ENCODE data around the gene LGR4. TPM values are rescaled to one million over a fixed set of nuclear protein-coding genes. Genes with fewer than 3 reads are reported as not detected.
"Not testable (repeated sequence)": the region's sequence is repeated elsewhere in the genome, so short reads cannot be mapped to it uniquely, and the experiment has no call there.

Gene LGR4
- 10 to 100 TPM; 15.5 to 39.1 (median 28.8) TPM for total RNA-seq
- 10 to 100 TPM in 1 of 2 donors, 1 to 10 TPM in 1; 7.4 to 12.3 TPM for polyA plus RNA-seq
- long read RNA-seq, donor 1, full-length matches to known transcripts: 1 of 12 reads
- long read RNA-seq, donor 1, partial matches to known transcripts: 1 of 12 reads
- long read RNA-seq, donor 1, other reads (novel, unspliced or antisense): 10 of 12 reads
- long read RNA-seq, donor 2, partial matches to known transcripts: 24 of 24 reads
- long read RNA-seq, donor 2, other reads (novel, unspliced or antisense): 0 of 24 reads
- long read RNA-seq, donor 3, full-length matches to known transcripts: 12 of 29 reads
- long read RNA-seq, donor 3, partial matches to known transcripts: 4 of 29 reads
- long read RNA-seq, donor 3, other reads (novel, unspliced or antisense): 13 of 29 reads

GRCh38 chr11:27472398-27473016 lies at the start of gene LGR4:
TSS of gene LGR4 (minus strand) at chr11:27472790. CDS start at chr11:27472302, 488 bp downstream.
- Histone ChIP-seq H3K4me3 (peak within 1 kb of the TSS; percentile 55 to 99 (median 79)), H3K4me1 (peaks cover 0 to 39% (median 20%) of the 10 kb centered on the region in 12 donors), H3K27ac (peak within 1 kb of the TSS; percentile 69 to 93 (median 90)), H3K36me3 (no peaks in the 10 kb centered on the region), H3K27me3 (no peaks in the 10 kb centered on the region), H3K9me3 (no peaks in the 10 kb centered on the region)
- peak in 1 of 2 donors; percentile 83 for TF ChIP-seq POLR2A (IDR thresholded peaks at IDR 0.05)
- no peak for TF ChIP-seq CTCF (IDR thresholded peaks at IDR 0.05)
- ATAC-seq: peak; percentile 97 to 99 (median 98)
- DNase-seq: peak; percentile 92 to 96 (median 94)
- intact Hi-C loops (cut with DNase I): loop anchor here in 8 of 10 donors (2.0 to 10.0 kb wide), 6 partner anchors 34 to 108 kb away; partner anchors contain the start of genes CCDC34 (in 3 of the 8) and LIN7C (in 1 of the 8)
- 0 to 1% (median 0%) methylated on average over 39 to 57 of the region's 57 CpGs for WGBS, 4 donors

- no peak overlapping the region for H3K4me3 ChIP-seq
- H3K9me3 ChIP-seq: peaks cover 0 to 4% (median 0%) of the 10 kb centered on the region in 12 donors
- H3K36me3 ChIP-seq: no peaks in the 10 kb centered on the region
- ATAC-seq (no peak), DNase-seq (no peak)
- intact Hi-C loops (cut with DNase I): loop anchor here in 3 of 10 donors (10.0 kb wide), 3 partner anchors 175 to 585 kb away; partner anchors contain the start of genes BDNF (in 1 of the 3), KIF18A (in 1 of the 3) and METTL15 (in 1 of the 3)
- no peaks in the 10 kb centered on the region for H3K27me3 ChIP-seq
- WGBS, 4 donors: 74 to 87% (median 83%) methylated on average over 3 of the region's 3 CpGs
- H3K27ac ChIP-seq: no peak overlapping the region
- TF ChIP-seq CTCF (IDR thresholded peaks at IDR 0.05) (no peak), POLR2A (IDR thresholded peaks at IDR 0.05) (no peak)
- peaks cover 0 to 4% (median 0%) of the 10 kb centered on the region in 12 donors for H3K4me1 ChIP-seq
Observed at GRCh38 chr11:27520226-27520625, 47.6 kb upstream of the LGR4 start.

DNA sequence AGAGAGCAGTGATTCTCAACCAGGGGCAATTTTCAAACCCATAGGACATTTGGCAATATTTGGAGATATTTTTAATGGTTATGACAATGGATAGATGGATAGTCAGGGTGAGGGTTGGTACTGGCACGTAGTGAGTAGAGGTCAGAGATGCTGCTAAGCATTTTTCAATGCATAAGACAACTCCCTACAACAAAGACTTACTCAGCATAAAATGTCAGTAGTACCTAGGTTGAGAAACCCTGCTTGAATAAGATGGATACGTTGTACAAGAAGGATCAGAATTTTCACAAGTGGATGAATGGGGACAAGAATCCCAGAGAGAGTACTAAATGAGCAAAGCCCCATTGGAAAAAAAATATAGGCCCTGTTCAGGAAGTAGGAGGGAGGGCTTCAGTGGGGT lies 45.9 kb upstream of the LGR4 start:
- Histone ChIP-seq H3K4me1 (peaks cover 0 to 16% (median 4%) of the 10 kb centered on the region in 12 donors), H3K27me3 (no peaks in the 10 kb centered on the region), H3K27ac (no peak overlapping the region), H3K36me3 (no peaks in the 10 kb centered on the region), H3K9me3 (peaks cover 0 to 10% (median 0%) of the 10 kb centered on the region in 12 donors), H3K4me3 (no peak overlapping the region)
- intact Hi-C loops (cut with DNase I): loop anchor here in 1 of 10 donors (10.0 kb wide), 1 partner anchor 126 kb away; no protein-coding TSS in a partner anchor
- ATAC-seq (no peak), DNase-seq (no peak)
- TF ChIP-seq CTCF (IDR thresholded peaks at IDR 0.05): no peak
- TF ChIP-seq POLR2A (IDR thresholded peaks at IDR 0.05): no peak
- WGBS, 4 donors: 81 to 94% (median 87%) methylated on average over 2 of the region's 2 CpGs

GRCh38 chr11:27517490-27517889 lies 44.9 kb upstream of the LGR4 start:
- not testable (repeated sequence) for H3K9me3 ChIP-seq, H3K27ac ChIP-seq, ATAC-seq, H3K27me3 ChIP-seq, H3K4me3 ChIP-seq, H3K36me3 ChIP-seq, DNase-seq
- intact Hi-C loops (cut with DNase I): loop anchor here in 1 of 10 donors (10.0 kb wide), 1 partner anchor 127 kb away; no protein-coding TSS in a partner anchor
- H3K4me1 ChIP-seq: peaks cover 0 to 24% (median 9%) of the 10 kb centered on the region in 12 donors
- 92 to 97% (median 95%) methylated on average over 1 of the region's 1 CpG for WGBS, 4 donors

Measured in heart left ventricle (tissue), 16 donors.